K562 (cell line): ENCODE results near the gene C2CD4B. TPM values are rescaled to one million over a fixed set of nuclear protein-coding genes. Genes with fewer than 3 reads are reported as not detected.

Source experiments
- ATAC-seq: fragments of 200-7000 bp; cut with Tn5 transposase; 3 replicates; pipeline ENCODE4 v1.9.1; 2020; ENCODE audit warnings: moderate library complexity
- BruUV-seq: library from RNA; stranded (reverse); fragments of 400-500 nt; replicated peaks from 2 replicates; lab custom pipeline; 2021; lab: Mats Ljungman, UMichigan
- CTCF ChIA-PET: fragments of 300-600 bp; formaldehyde crosslinking; extraction: SDS; loops from one replicate; lab custom pipeline; 2021; ENCODE audit warnings: low intra/inter-chr PET ratio; lab: Yijun Ruan, JAX
- POLR2A ChIA-PET: fragments of 300-600, 350-650 bp; sonication (Branson Sonifier 250); formaldehyde crosslinking; extraction: SDS; loops from one replicate; lab custom pipeline; 2021; ENCODE audit warnings: antibody characterized with exemption, inconsistent platforms; lab: Yijun Ruan, JAX
- DNase-seq, 4 experiments: peaks; one replicate each; pipeline versions ENCODE4 v3.0.0 to v3.0.0-alpha.2; 2011 to 2018; ENCODE audit warnings: low spot score in 3 of 4, mixed read lengths in 3 of 4; ENCODE audit errors: extremely low read depth in 1 of 4
- FAIRE-seq: peaks from 2 replicates; lab custom pipeline; 2011; peaks lifted over from hg19 to GRCh38; lab: Jason Lieb, UNC
- H2AFZ ChIP-seq: 2 replicates; pipeline ENCODE4 v1.6.0; 2011; ENCODE audit warnings: low read depth, low read length, control low read depth, inconsistent platforms
- H3K27ac ChIP-seq: fragments of 200-600 bp; 3 replicates; pipeline ENCODE4 v1.8.0; 2011; ENCODE audit warnings: low read depth, mild to moderate bottlenecking, control low read depth, inconsistent platforms, low read length, moderate library complexity, mixed read lengths; ENCODE audit errors: extremely low read depth
- H3K27me3 ChIP-seq, 2 experiments: fragments of 300-600 bp in 1 of 2; 2 replicates in 1 of 2; 3 replicates in 1 of 2; pipeline versions ENCODE4 v1.6.0 to v1.8.0; 2011; ENCODE audit warnings: inconsistent platforms in 2 of 2, low read length in 2 of 2, mild to moderate bottlenecking in 1 of 2, mixed read lengths in 1 of 2, moderate library complexity in 1 of 2; ENCODE audit not compliant: control insufficient read depth in 2 of 2, insufficient read depth in 2 of 2
- H3K36me3 ChIP-seq: fragments of 300-600 bp; 3 replicates; pipeline ENCODE4 v1.8.0; 2011; ENCODE audit warnings: mild to moderate bottlenecking, low read length, inconsistent platforms; ENCODE audit not compliant: control insufficient read depth, insufficient read depth
- H3K4me1 ChIP-seq, 2 experiments: fragments of 200-600 bp in 1 of 2; replicated peaks in 1 of 2; 2 replicates in 1 of 2; 3 replicates in 1 of 2; pipeline versions ENCODE4 v1.5.1 to v1.8.0; 2011; ENCODE audit warnings: inconsistent platforms in 2 of 2, low read length in 2 of 2, mild to moderate bottlenecking in 1 of 2, mixed read lengths in 1 of 2, moderate library complexity in 1 of 2; ENCODE audit not compliant: control insufficient read depth in 2 of 2, insufficient read depth in 2 of 2
- H3K4me2 ChIP-seq: 2 replicates; pipeline ENCODE4 v1.6.1; 2011; ENCODE audit warnings: low read length, control low read depth, inconsistent platforms, mixed read lengths; ENCODE audit not compliant: insufficient read depth
- H3K4me3 ChIP-seq: fragments of 200-600 bp; sonication (generic), shearing (Covaris generic); 2 replicates; pipeline ENCODE4 v1.5.1; 2016; ENCODE audit warnings: control low read depth, inconsistent platforms
- H3K79me2 ChIP-seq: fragments of 200-600 bp; 3 replicates; pipeline ENCODE4 v1.8.0; 2011; ENCODE audit warnings: low read length, inconsistent platforms; ENCODE audit not compliant: control insufficient read depth, insufficient read depth
- H3K9ac ChIP-seq, 2 experiments: 2 replicates each; pipeline versions ENCODE4 v1.6.0 to v1.6.1; 2011; ENCODE audit warnings: low read depth in 2 of 2, low read length in 2 of 2, control low read depth in 1 of 2, inconsistent platforms in 1 of 2, mild to moderate bottlenecking in 1 of 2, mixed read lengths in 1 of 2; ENCODE audit not compliant: insufficient read depth in 1 of 2
- H3K9me1 ChIP-seq: one replicate; pipeline ENCODE4 v1.6.0; 2011; ENCODE audit warnings: inconsistent platforms, mild to moderate bottlenecking, low read length, moderate library complexity; ENCODE audit not compliant: control insufficient read depth, insufficient read depth
- H3K9me3 ChIP-seq: replicated peaks from 2 replicates; pipeline ENCODE4 v1.5.1; 2011; ENCODE audit warnings: low read depth, low read length, inconsistent platforms; ENCODE audit not compliant: control insufficient read depth, insufficient read depth
- H4K20me1 ChIP-seq: replicated peaks from 2 replicates; pipeline ENCODE4 v1.6.1; 2011; ENCODE audit warnings: low read length, inconsistent platforms, mixed read lengths; ENCODE audit not compliant: control insufficient read depth, insufficient read depth
- HDGF ChIP-seq: fragments of 450-650 bp; IDR thresholded peaks from 2 replicates; pipeline ENCODE4 v1.6.1; 2016
- MTF1 ChIP-seq: fragments of 250-450 bp; sonication (Bioruptor Pico); IDR thresholded peaks from 2 replicates; pipeline ENCODE4 v1.9.0; 2021; ENCODE audit warnings: moderate library complexity, mild to moderate bottlenecking, inconsistent platforms, borderline replicate concordance
- RBM22 ChIP-seq: fragments of 200-400 bp; formaldehyde crosslinking; IDR thresholded peaks from 2 replicates; pipeline ENCODE4 v1.6.1; 2018; ENCODE audit warnings: low read length, low read depth; ENCODE audit not compliant: poor library complexity, severe bottlenecking
- REST ChIP-seq, 2 experiments: fragments of 450-650 bp; formaldehyde crosslinking in 1 of 2; IDR thresholded peaks; 2 replicates each; pipeline versions ENCODE4 v1.4.0 to v1.6.1; 2014 to 2020; ENCODE audit warnings: mild to moderate bottlenecking in 2 of 2, borderline replicate concordance in 1 of 2, low read depth in 1 of 2
- SMAD2 ChIP-seq: fragments of 150-350 bp; IDR thresholded peaks from 2 replicates; pipeline ENCODE4 v1.6.1; 2014; ENCODE audit warnings: low read depth, mild to moderate bottlenecking, low read length
- THAP12 ChIP-seq: fragments of 250-450 bp; sonication (Bioruptor Pico); IDR thresholded peaks from 2 replicates; pipeline ENCODE4 v1.9.0; 2021; ENCODE audit warnings: mild to moderate bottlenecking, inconsistent platforms
- WGBS: fragments of 100-300 bp; shearing (Covaris generic); methylation state at CpG from one replicate; pipeline ENCODE4 v1.1.6; 2016; ENCODE audit warnings: low coverage, mixed read lengths; ENCODE audit not compliant: insufficient coverage; ENCODE audit errors: missing lambda C conversion rate; 5-methylcytosine and 5-hydroxymethylcytosine counted together
- in situ Hi-C: fragments of 300-500 bp; cut with MboI; formaldehyde crosslinking; loops from 4 replicates; pipeline ENCODE4 v1.15.0; 2018; ENCODE audit warnings: inconsistent platforms, mixed read lengths
- intact Hi-C: fragments of 100-400 bp; cut with micrococcal nuclease; formaldehyde crosslinking; loops from 2 replicates; pipeline ENCODE4 v1.14.2; 2022
- polyA plus RNA-seq, 8 experiments: library from polyadenylated mRNA; depleted of rRNA in 4 of 8; stranded (reverse) in 5 of 8; unstranded in 3 of 8; fragments of >200 nt; fragmentation: Nextera tagmentation in 2 of 8; fragmentation: Illumina TruSeq in 1 of 8; extraction: Ambion mirVana in 2 of 8; extraction: Trizol in 1 of 8; gene quantifications; 2 replicates each; pipeline versions ENCODE4 v1.2.1 to v1.2.3, GENCODE V29; 2011 to 2014; ENCODE audit warnings: inconsistent platforms in 1 of 8, missing spikeins in 1 of 8
- total RNA-seq, 7 experiments: library from RNA; depleted of rRNA in 6 of 7; stranded (reverse); fragments of >200 nt in 6 of 7; fragmentation: Illumina TruSeq in 2 of 7; extraction: Trizol in 2 of 7; gene quantifications; 2 replicates each; pipeline versions ENCODE4 v1.2.1 to v1.2.3, GENCODE V29; 2011 to 2021; ENCODE audit warnings: low replicate concordance in 1 of 7

Gene C2CD4B
- total and polyA plus RNA-seq, 9 of the 15 experiments (the other 6 are each of a cell fraction or from before 2014, with no cell fraction given) = 0.11 TPM; not detected in 8

- in situ Hi-C loops (no loop called here), intact Hi-C loops (no loop called here)
- Histone ChIP-seq H3K9ac (no peak overlapping the region), H3K4me1 (no peaks in the 10 kb centered on the region; a peak in 2 of 5 replicates), H2AFZ (no peak overlapping the region), H3K27me3 (peaks cover 0 to 3% of the 10 kb centered on the region in 2 experiments; a peak in 1 of 5 replicates), H3K27ac (no peak overlapping the region), H3K36me3 (no peaks in the 10 kb centered on the region), H3K9me3 (no peaks in the 10 kb centered on the region), H3K79me2 (no peaks in the 10 kb centered on the region), H3K4me3 (no peak overlapping the region), H3K4me2 (no peak overlapping the region), H4K20me1 (no peaks in the 10 kb centered on the region), H3K9me1 (no peaks in the 10 kb centered on the region)
- DNase-seq = no peak
- ChIA-PET CTCF (no interaction called here), POLR2A (interaction anchor here (0.6 kb wide), 1 partner anchor 10 kb away, joined by 4 read pairs; no protein-coding TSS in a partner anchor)
- no peak for FAIRE-seq
- WGBS = 4% methylated on average over 9 of the region's 9 CpGs
- TF ChIP-seq MTF1 (CRISPR knock-in tag) (no peak), REST (IDR thresholded peaks at IDR 0.05; ENCODE audit: borderline replicate concordance) (peak; percentile 13; the same call in 1 of the 2 replicates), REST (CRISPR knock-in tag; IDR thresholded peaks at IDR 0.05; ENCODE audit: low read depth) (no peak), SMAD2 (no peak), THAP12 (no peak), HDGF (no peak), RBM22 (no peak)
- BruUV-seq = no TSS peak
- ATAC-seq = no peak
These were observed 29.5 kb downstream of the C2CD4B start for GRCh38 chr15:62135532-62136134.
